ENCODE measurements around the gene RPL10A.

The RPL10A gene

DNA sequence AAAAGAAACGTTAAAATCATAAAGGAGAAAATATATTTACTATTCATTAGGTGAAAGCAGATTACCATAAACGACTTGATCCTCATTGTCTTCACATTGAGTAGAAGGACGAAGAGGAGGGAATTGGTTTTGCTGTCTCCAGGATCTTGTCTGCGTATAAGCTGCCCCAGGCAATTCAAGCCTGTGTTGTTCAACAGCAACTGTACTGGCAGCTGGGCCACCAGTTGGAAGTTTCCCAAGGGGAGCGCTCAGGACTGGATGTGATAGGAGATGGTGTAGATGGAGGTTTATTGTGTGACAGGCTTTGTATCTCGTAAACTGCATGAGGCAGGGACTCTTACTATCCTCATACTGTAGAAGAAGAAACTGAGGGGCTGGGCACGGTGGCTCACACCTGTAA is 20.0 kb upstream of the RPL10A start:
- no peak for DNase-seq (ENCODE audit: low read depth, low spot score)

DNA sequence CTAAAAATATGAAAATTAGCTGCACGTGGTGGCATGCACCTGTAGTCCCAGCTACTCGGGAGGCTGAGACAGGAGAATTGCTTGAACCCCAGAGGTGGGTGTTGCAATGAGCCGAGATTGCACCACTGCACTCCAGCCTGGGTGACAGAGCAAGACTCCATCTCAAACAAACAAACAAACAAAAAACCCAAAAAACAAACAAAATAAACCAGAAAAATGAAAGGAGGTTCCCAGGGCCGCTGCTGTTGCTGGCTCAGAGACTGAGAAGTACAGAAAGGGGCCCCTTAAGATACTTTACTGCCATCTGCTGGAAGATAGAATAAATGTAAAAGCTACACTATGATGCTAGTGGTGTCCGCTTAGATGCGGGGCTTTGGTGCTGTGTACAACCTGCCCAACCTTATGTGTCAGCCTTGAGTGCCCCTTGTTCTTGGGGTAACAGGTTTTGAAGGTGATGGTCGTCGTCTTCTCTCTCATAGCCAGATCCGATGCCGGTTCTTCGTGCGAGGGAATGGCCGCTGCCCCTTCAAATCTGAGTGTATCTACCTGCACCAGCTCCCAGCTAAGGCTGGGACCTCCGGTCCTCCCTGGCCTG is 18.8 kb upstream of the RPL10A start:
- no peak for DNase-seq (ENCODE audit: low read depth, low spot score)

GRCh38 chr6:35451354-35452182 is 16.6 kb upstream of the RPL10A start:
- no peak for DNase-seq (ENCODE audit: low read depth, low spot score)

- DNase-seq (ENCODE audit: low read depth, low spot score) = peak; percentile 81
Observed at GRCh38 chr6:35452183-35453090, 15.8 kb upstream of the RPL10A start, which contains the start of gene FANCE. TSS of gene FANCE (plus strand) at chr6:35452338. CDS start at chr6:35452546, 208 bp downstream.

GRCh38 chr6:35453236-35453635 is 15.0 kb upstream of the RPL10A start:
- no peak for DNase-seq (ENCODE audit: low read depth, low spot score)

DNA sequence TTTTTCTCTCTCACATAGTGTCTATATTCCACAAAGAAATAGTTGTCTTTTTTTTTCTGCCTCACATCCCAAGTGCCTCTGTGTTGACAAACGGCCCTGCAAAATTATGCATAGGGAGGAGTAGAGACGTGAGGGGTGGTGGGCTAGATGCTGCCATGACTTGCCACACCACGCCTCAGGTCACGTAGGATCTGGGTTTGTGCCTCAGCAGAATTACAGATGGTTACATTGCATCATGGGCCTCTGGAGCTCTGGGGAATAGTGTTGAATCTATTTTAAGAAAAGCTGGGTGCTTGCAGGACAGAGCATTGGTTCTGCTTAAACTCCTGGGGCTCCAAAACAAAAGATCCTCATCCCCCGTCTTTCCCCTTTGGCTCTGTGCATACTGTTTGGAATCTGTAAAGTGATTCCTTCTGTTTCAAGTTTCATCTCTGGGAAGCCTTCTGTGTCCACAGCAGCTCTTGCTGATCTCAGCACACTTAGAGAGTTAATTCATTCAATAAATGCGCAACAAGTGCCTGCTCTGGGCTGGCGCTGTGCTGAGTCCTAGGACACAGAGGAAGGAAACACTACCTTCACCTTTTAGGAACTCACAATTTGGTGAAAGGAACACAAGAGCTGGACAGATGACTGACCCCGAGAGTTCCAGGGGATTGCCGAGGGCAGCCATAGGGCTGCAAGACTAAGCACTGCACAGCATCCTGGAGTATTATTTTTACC is 13.7 kb upstream of the RPL10A start:
- no peak for DNase-seq (ENCODE audit: low read depth, low spot score)

DNA sequence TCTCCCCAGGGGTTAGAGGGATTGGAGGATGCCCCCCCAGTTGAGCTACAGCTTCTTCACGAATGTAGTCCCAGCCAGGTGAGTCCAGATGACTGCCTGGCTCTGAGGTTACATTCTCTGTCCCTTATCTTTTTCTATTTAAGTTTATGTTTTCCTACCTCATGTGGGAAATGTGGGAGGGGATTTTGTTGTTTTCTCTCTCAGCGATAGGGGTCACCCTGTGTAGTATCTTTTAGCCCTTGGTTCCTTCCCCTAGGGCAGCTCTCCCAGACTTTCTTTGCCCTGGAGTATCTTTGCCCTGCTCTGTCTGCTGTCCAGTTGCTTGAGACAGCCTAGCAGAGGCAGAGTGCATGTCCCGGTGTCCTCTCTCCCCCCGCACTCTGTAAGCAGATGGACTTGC is 10.3 kb upstream of the RPL10A start:
- no peak for DNase-seq (ENCODE audit: low read depth, low spot score)

- DNase-seq (ENCODE audit: low read depth, low spot score) = no peak
Observed at GRCh38 chr6:35461270-35461669, 6.9 kb upstream of the RPL10A start.

DNA sequence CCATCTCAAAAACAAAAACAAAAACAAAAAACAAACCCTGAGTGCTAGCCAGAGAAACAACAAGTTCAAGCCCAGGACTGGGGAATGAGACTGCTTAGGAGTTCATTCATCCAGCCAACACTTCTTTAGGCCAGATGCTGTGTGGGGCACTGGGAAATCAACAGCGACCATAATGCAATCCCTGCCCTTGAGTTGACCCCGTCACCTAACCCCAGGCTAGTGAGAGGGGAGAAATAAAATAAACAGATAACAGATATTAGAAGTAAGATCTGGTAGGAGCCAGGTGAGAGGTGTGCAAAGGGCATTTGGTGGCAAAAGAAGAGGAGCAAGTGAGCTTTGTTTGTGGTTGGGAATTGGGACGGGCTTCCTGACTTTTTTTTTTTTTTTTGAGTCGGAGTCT is 4.9 kb upstream of the RPL10A start:
- no peak for DNase-seq (ENCODE audit: low read depth, low spot score)

GRCh38 chr6:35465646-35466045 is 2.6 kb upstream of the RPL10A start:
- DNase-seq (ENCODE audit: low read depth, low spot score) = no peak

- DNase-seq (ENCODE audit: low read depth, low spot score) = no peak
Observed at GRCh38 chr6:35468980-35469750, 964 bp downstream of the RPL10A start.

GRCh38 chr6:35469751-35470662 is 1.8 kb downstream of the RPL10A start:
- no peak for DNase-seq (ENCODE audit: low read depth, low spot score)

- DNase-seq (ENCODE audit: low read depth, low spot score) = no peak
Observed at GRCh38 chr6:35470663-35471120, 2.5 kb downstream of the RPL10A start.

DNA sequence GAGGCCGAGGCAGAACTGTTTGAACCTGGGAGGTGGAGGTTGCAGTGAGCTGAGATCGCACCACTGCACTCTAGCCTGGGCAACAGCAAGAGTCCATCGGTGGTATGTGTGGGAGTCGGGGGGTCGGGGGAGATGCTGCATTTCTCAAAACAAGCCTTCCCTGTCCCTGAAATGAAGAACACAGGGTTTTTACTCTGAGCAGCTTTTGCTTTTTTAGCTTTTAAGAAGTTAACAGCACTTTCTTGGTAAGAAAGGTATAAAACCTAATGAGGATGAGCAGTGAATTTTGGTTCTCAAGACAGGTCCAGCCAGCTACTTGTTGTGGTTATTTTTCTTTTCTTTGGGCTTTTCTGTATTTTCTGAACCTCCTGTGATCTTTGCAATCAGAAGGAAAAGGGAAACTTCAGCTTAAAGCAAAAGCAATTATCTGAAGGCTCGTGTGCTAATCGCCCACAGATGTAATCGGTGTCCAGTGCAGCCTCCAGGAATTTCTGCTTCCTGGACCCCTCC is 3.7 kb downstream of the RPL10A start:
- DNase-seq (ENCODE audit: low read depth, low spot score) = no peak

- DNase-seq (ENCODE audit: low read depth, low spot score) = no peak
Observed at GRCh38 chr6:35473075-35473849, 5.1 kb downstream of the RPL10A start.

DNA sequence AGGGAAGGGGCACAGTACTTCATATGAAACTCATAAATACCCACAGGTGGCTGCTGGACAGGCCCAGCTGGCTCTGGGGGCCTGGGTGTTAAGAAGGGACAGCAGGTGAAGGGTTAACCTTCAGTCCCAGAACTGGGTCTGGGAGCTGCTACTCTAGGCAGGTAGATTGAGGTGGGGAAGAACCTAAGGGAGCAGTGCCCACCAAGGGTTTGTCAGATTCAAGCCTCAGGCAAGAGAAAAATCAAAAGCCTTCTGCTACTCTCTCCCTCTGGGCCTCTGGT is 5.6 kb downstream of the RPL10A start:
- DNase-seq (ENCODE audit: low read depth, low spot score) = no peak

- no peak for DNase-seq (ENCODE audit: low read depth, low spot score)
Observed at GRCh38 chr6:35474131-35474941, 6.1 kb downstream of the RPL10A start.
